ENCODE data around the gene PDCD1. TPM values are rescaled to one million over a fixed set of nuclear protein-coding genes. Genes with fewer than 3 reads are reported as not detected.
"Not testable (repeated sequence)": the region's sequence is repeated elsewhere in the genome, so short reads cannot be mapped to it uniquely, and the experiment has no call there.

PDCD1 gene
- polyA plus RNA-seq (2013, experiment 1 of 2), result not detected
- polyA plus RNA-seq (2013, experiment 2 of 2), result not detected

GRCh38 chr2:241858206-241859016 lies at the start of gene PDCD1:
PDCD1 (minus strand) TSS chr2:241858894; CDS start chr2:241858838, 56 bp downstream.
- Histone ChIP-seq H3K14ac (ENCODE audit: low read length in 2 of 2) (no peak within 1 kb of the TSS), H3K27ac (ENCODE audit: low read length, poor library complexity, severe bottlenecking) (no peak within 1 kb of the TSS), H2AFZ (ENCODE audit: low read depth, low read length) (no peak within 1 kb of the TSS), H3K4me3 (ENCODE audit: insufficient read depth in 1 of 2, low read depth in 1 of 2, low read length in 2 of 2) (peak within 1 kb of the TSS in 1 of 2 experiments; percentile 66), H2BK5ac (ENCODE audit: low read depth, low read length, poor library complexity, severe bottlenecking) (no peak within 1 kb of the TSS), H2BK12ac (ENCODE audit: low read length in 2 of 2) (no peak within 1 kb of the TSS), H3K79me1 (replicated peaks; ENCODE audit: low read length, poor library complexity, severe bottlenecking) (no peaks in the 10 kb centered on the region), H4K91ac (ENCODE audit: low read length) (no peak within 1 kb of the TSS), H3K27me3 (ENCODE audit: control insufficient read depth in 1 of 2, insufficient read depth in 1 of 2, low read length in 2 of 2) (peaks cover 4 to 52% of the 10 kb centered on the region in 2 experiments), H2BK120ac (ENCODE audit: low read depth, low read length) (no peak within 1 kb of the TSS), H3K9me3 (ENCODE audit: control insufficient read depth, low read length) (no peaks in the 10 kb centered on the region), H3K4me1 (ENCODE audit: control insufficient read depth, insufficient read depth, low read depth, low read length) (peaks cover 10% of the 10 kb centered on the region), H2AK5ac (ENCODE audit: low read length, severe bottlenecking) (no peak within 1 kb of the TSS), H3K4ac (ENCODE audit: low read depth in 1 of 2, low read length in 2 of 2) (no peak within 1 kb of the TSS), H4K8ac (ENCODE audit: low read length) (no peak within 1 kb of the TSS), H3K23ac (ENCODE audit: low read length in 2 of 2) (no peak within 1 kb of the TSS), H3K4me2 (ENCODE audit: low read length, poor library complexity, severe bottlenecking) (no peak within 1 kb of the TSS), H2BK15ac (ENCODE audit: low read depth, poor library complexity, severe bottlenecking) (no peak within 1 kb of the TSS), H3K18ac (ENCODE audit: low read depth in 1 of 2, low read length in 2 of 2) (no peak within 1 kb of the TSS), H3K9ac (ENCODE audit: low read length) (peak within 1 kb of the TSS; percentile 75), H3K36me3 (ENCODE audit: control insufficient read depth in 1 of 2, insufficient read depth in 2 of 2, low read depth in 1 of 2, low read length in 2 of 2) (no peaks in the 10 kb centered on the region)
- 80% methylated on average over 20 of the region's 28 CpGs for WGBS
- DNase-seq, result no peak

GRCh38 chr2:241907831-241908230 lies 49.1 kb upstream of the PDCD1 start:
- H4K91ac ChIP-seq (ENCODE audit: low read length); H3K36me3 ChIP-seq (ENCODE audit: control insufficient read depth in 1 of 2, insufficient read depth in 2 of 2, low read depth in 1 of 2, low read length in 2 of 2); H3K27me3 ChIP-seq (ENCODE audit: control insufficient read depth in 1 of 2, insufficient read depth in 1 of 2, low read length in 2 of 2); H3K9me3 ChIP-seq (ENCODE audit: control insufficient read depth, low read length); H3K9ac ChIP-seq (ENCODE audit: low read length); H3K79me1 ChIP-seq (replicated peaks; ENCODE audit: low read length, poor library complexity, severe bottlenecking); H3K14ac ChIP-seq (ENCODE audit: low read length in 2 of 2); DNase-seq; H2BK12ac ChIP-seq (ENCODE audit: low read length in 2 of 2); H3K4me3 ChIP-seq (ENCODE audit: insufficient read depth in 1 of 2, low read depth in 1 of 2, low read length in 2 of 2); H3K4me2 ChIP-seq (ENCODE audit: low read length, poor library complexity, severe bottlenecking); H3K4me1 ChIP-seq (ENCODE audit: control insufficient read depth, insufficient read depth, low read depth, low read length); H4K8ac ChIP-seq (ENCODE audit: low read length); H2BK15ac ChIP-seq (ENCODE audit: low read depth, poor library complexity, severe bottlenecking); H3K23ac ChIP-seq (ENCODE audit: low read length in 2 of 2); H3K18ac ChIP-seq (ENCODE audit: low read depth in 1 of 2, low read length in 2 of 2); H2BK120ac ChIP-seq (ENCODE audit: low read depth, low read length); H2AFZ ChIP-seq (ENCODE audit: low read depth, low read length); H2AK5ac ChIP-seq (ENCODE audit: low read length, severe bottlenecking); H2BK5ac ChIP-seq (ENCODE audit: low read depth, low read length, poor library complexity, severe bottlenecking); H3K27ac ChIP-seq (ENCODE audit: low read length, poor library complexity, severe bottlenecking); H3K4ac ChIP-seq (ENCODE audit: low read depth in 1 of 2, low read length in 2 of 2): not testable (repeated sequence)
- WGBS, result 96% methylated on average over 7 of the region's 7 CpGs

GRCh38 chr2:241906826-241907570 lies 48.3 kb upstream of the PDCD1 start:
- WGBS, result 94% methylated on average over 15 of the region's 18 CpGs
- Histone ChIP-seq H3K4me3 (ENCODE audit: insufficient read depth in 1 of 2, low read depth in 1 of 2, low read length in 2 of 2) (no peak overlapping the region), H2BK12ac (ENCODE audit: low read length in 2 of 2) (no peak overlapping the region), H3K9me3 (ENCODE audit: control insufficient read depth, low read length) (no peaks in the 10 kb centered on the region), H3K4me2 (ENCODE audit: low read length, poor library complexity, severe bottlenecking) (no peak overlapping the region), H3K14ac (ENCODE audit: low read length in 2 of 2) (no peak overlapping the region), H3K4me1 (ENCODE audit: control insufficient read depth, insufficient read depth, low read depth, low read length) (peaks cover 5% of the 10 kb centered on the region), H2BK15ac (ENCODE audit: low read depth, poor library complexity, severe bottlenecking) (no peak overlapping the region), H3K36me3 (ENCODE audit: control insufficient read depth in 1 of 2, insufficient read depth in 2 of 2, low read depth in 1 of 2, low read length in 2 of 2) (no peaks in the 10 kb centered on the region), H3K27ac (ENCODE audit: low read length, poor library complexity, severe bottlenecking) (no peak overlapping the region), H3K79me1 (replicated peaks; ENCODE audit: low read length, poor library complexity, severe bottlenecking) (no peaks in the 10 kb centered on the region), H2BK5ac (ENCODE audit: low read depth, low read length, poor library complexity, severe bottlenecking) (no peak overlapping the region), H4K8ac (ENCODE audit: low read length) (no peak overlapping the region), H2AK5ac (ENCODE audit: low read length, severe bottlenecking) (no peak overlapping the region), H3K27me3 (ENCODE audit: control insufficient read depth in 1 of 2, insufficient read depth in 1 of 2, low read length in 2 of 2) (peaks cover 5 to 8% of the 10 kb centered on the region in 2 experiments), H3K9ac (ENCODE audit: low read length) (no peak overlapping the region), H2AFZ (ENCODE audit: low read depth, low read length) (no peak overlapping the region), H4K91ac (ENCODE audit: low read length) (no peak overlapping the region), H3K23ac (ENCODE audit: low read length in 2 of 2) (no peak overlapping the region), H3K4ac (ENCODE audit: low read depth in 1 of 2, low read length in 2 of 2) (no peak overlapping the region), H2BK120ac (ENCODE audit: low read depth, low read length) (no peak overlapping the region), H3K18ac (ENCODE audit: low read depth in 1 of 2, low read length in 2 of 2) (no peak overlapping the region)
- no peak for DNase-seq

GRCh38 chr2:241906378-241906770 lies 47.7 kb upstream of the PDCD1 start:
- WGBS, result 95% methylated on average over 3 of the region's 5 CpGs
- not testable (repeated sequence) for H3K79me1 ChIP-seq (replicated peaks; ENCODE audit: low read length, poor library complexity, severe bottlenecking)

More at GRCh38 chr2:241906378-241906770, 47.7 kb upstream of the PDCD1 start:
- H3K9ac ChIP-seq (ENCODE audit: low read length); H4K91ac ChIP-seq (ENCODE audit: low read length); H3K36me3 ChIP-seq (ENCODE audit: control insufficient read depth in 1 of 2, insufficient read depth in 2 of 2, low read depth in 1 of 2, low read length in 2 of 2); H3K9me3 ChIP-seq (ENCODE audit: control insufficient read depth, low read length); H3K18ac ChIP-seq (ENCODE audit: low read depth in 1 of 2, low read length in 2 of 2); H2BK5ac ChIP-seq (ENCODE audit: low read depth, low read length, poor library complexity, severe bottlenecking); H2AK5ac ChIP-seq (ENCODE audit: low read length, severe bottlenecking); H2BK15ac ChIP-seq (ENCODE audit: low read depth, poor library complexity, severe bottlenecking); H2BK120ac ChIP-seq (ENCODE audit: low read depth, low read length); H2BK12ac ChIP-seq (ENCODE audit: low read length in 2 of 2); H3K4me2 ChIP-seq (ENCODE audit: low read length, poor library complexity, severe bottlenecking); H3K27ac ChIP-seq (ENCODE audit: low read length, poor library complexity, severe bottlenecking); H2AFZ ChIP-seq (ENCODE audit: low read depth, low read length); H3K23ac ChIP-seq (ENCODE audit: low read length in 2 of 2); DNase-seq; H3K4ac ChIP-seq (ENCODE audit: low read depth in 1 of 2, low read length in 2 of 2); H3K14ac ChIP-seq (ENCODE audit: low read length in 2 of 2); H3K4me3 ChIP-seq (ENCODE audit: insufficient read depth in 1 of 2, low read depth in 1 of 2, low read length in 2 of 2); H4K8ac ChIP-seq (ENCODE audit: low read length): not testable (repeated sequence)
- H3K27me3 ChIP-seq (ENCODE audit: control insufficient read depth in 1 of 2, insufficient read depth in 1 of 2, low read length in 2 of 2), result peaks cover 11 to 14% of the 10 kb centered on the region in 2 experiments
- peaks cover 11% of the 10 kb centered on the region for H3K4me1 ChIP-seq (ENCODE audit: control insufficient read depth, insufficient read depth, low read depth, low read length)

All from mesenchymal stem cell (in vitro differentiated cells and primary cell).